Panc1 (cell line): Measurements from ENCODE around the gene P2RY14. TPM values are rescaled to one million over a fixed set of nuclear protein-coding genes. Genes with fewer than 3 reads are reported as not detected.

ENCODE experiments used
- ATAC-seq: fragments of 200-7000 bp; cut with Tn5 transposase; 2 replicates; pipeline ENCODE4 v1.9.1; 2020; ENCODE audit warnings: mild to moderate bottlenecking, moderate library complexity
- BruUV-seq: library from RNA; stranded (reverse); fragments of 400-500 nt; replicated peaks from 2 replicates; lab custom pipeline; 2021; lab: Mats Ljungman, UMichigan
- CTCF ChIA-PET: fragments of 300-600 bp; sonication (Branson Sonifier 250); formaldehyde crosslinking; loops from one replicate; lab custom pipeline; 2022; ENCODE audit warnings: antibody characterized with exemption; lab: Charles Lee
- POLR2A ChIA-PET: fragments of 300-600 bp; sonication (Branson Sonifier 250); formaldehyde crosslinking; loops from one replicate; lab custom pipeline; 2022; ENCODE audit warnings: antibody characterized with exemption; lab: Charles Lee
- DNase-seq: peaks from one replicate; pipeline ENCODE4 v3.0.0-alpha.2; 2010; ENCODE audit warnings: low read depth, low spot score
- H3K27ac ChIP-seq: 2 replicates; pipeline ENCODE4 v1.5.1; 2011; ENCODE audit warnings: mild to moderate bottlenecking, low read length, inconsistent platforms
- H3K27me3 ChIP-seq: fragments of 200-500 bp; sonication (Bioruptor generic); 2 replicates; pipeline ENCODE4 v1.6.0; 2014; ENCODE audit warnings: low read length, inconsistent platforms; ENCODE audit not compliant: control insufficient read depth, insufficient read depth
- H3K36me3 ChIP-seq: fragments of 200-500 bp; sonication (Bioruptor generic); 2 replicates; pipeline ENCODE4 v1.5.1; 2014; ENCODE audit warnings: inconsistent platforms, mild to moderate bottlenecking, low read length, moderate library complexity; ENCODE audit not compliant: control insufficient read depth, insufficient read depth
- H3K4me1 ChIP-seq: 2 replicates; pipeline ENCODE4 v1.5.1; 2011; ENCODE audit warnings: inconsistent platforms, mild to moderate bottlenecking, low read length, moderate library complexity; ENCODE audit not compliant: control insufficient read depth, insufficient read depth
- H3K4me3 ChIP-seq, 2 experiments: 2 replicates each; pipeline ENCODE4 v1.5.1; 2011 to 2012; ENCODE audit warnings: low read depth in 2 of 2, low read length in 2 of 2, mild to moderate bottlenecking in 2 of 2, inconsistent platforms in 1 of 2, moderate library complexity in 1 of 2
- H3K9me3 ChIP-seq: fragments of 200-500 bp; sonication (Bioruptor generic); 2 replicates; pipeline ENCODE4 v1.5.1; 2014; ENCODE audit warnings: low read depth, mild to moderate bottlenecking, inconsistent platforms, low read length, moderate library complexity; ENCODE audit not compliant: control insufficient read depth, insufficient read depth
- CTCF ChIP-seq: fragments of 450-650 bp; IDR thresholded peaks from 2 replicates; pipeline ENCODE4 v1.5.1; 2017; ENCODE audit warnings: mild to moderate bottlenecking
- POLR2AphosphoS5 ChIP-seq: IDR thresholded peaks from 2 replicates; pipeline ENCODE4 v1.6.1; 2012; ENCODE audit warnings: mild to moderate bottlenecking, low read depth, low read length, moderate library complexity
- REST ChIP-seq, 2 experiments: IDR thresholded peaks; 2 replicates each; pipeline ENCODE4 v1.6.1; 2011 to 2012; ENCODE audit warnings: low read depth in 2 of 2, control low read depth in 1 of 2, low read length in 1 of 2, mild to moderate bottlenecking in 1 of 2, moderate library complexity in 1 of 2; ENCODE audit not compliant: insufficient read depth in 1 of 2
- SIN3A ChIP-seq: IDR thresholded peaks from 2 replicates; pipeline ENCODE4 v1.6.1; 2012; ENCODE audit warnings: low read depth, mild to moderate bottlenecking, low read length, moderate library complexity, borderline replicate concordance; ENCODE audit not compliant: insufficient read depth
- TCF7L2 ChIP-seq: IDR thresholded peaks from 2 replicates; pipeline ENCODE4 v1.6.1; 2011; ENCODE audit warnings: mild to moderate bottlenecking, low read depth, low read length, inconsistent platforms
- in situ Hi-C: cut with HindIII; loops from 2 replicates; pipeline ENCODE4 v1.10.0; 2016; ENCODE audit warnings: low sequenced_read_pairs, low pct_unique_long_range_greater_than_20kb
- intact Hi-C: fragments of 100-400 bp; cut with micrococcal nuclease; formaldehyde crosslinking; loops from one replicate; pipeline ENCODE4 v1.10.0; 2022; ENCODE audit not compliant: unreplicated experiment
- total RNA-seq: library from RNA; stranded (reverse); gene quantifications from one replicate; pipeline ENCODE4 v1.2.1, GENCODE V29; 2021; ENCODE audit not compliant: unreplicated experiment

The P2RY14 gene
- total RNA-seq, 1 experiment from 2014 or later, result not detected

GRCh38 chr3:151259664-151260063 lies 18.7 kb downstream of the P2RY14 start:
- no peak for DNase-seq
- CTCF ChIA-PET, result no interaction called here
- no peaks in the 10 kb centered on the region for H3K36me3 ChIP-seq
- H3K27ac ChIP-seq, result no peak overlapping the region
- POLR2A ChIA-PET, result interaction anchor here (0.7 kb wide), 1 partner anchor 1170 kb away, joined by 3 read pairs; no protein-coding TSS in a partner anchor
- H3K4me3 ChIP-seq, result no peak overlapping the region
- BruUV-seq, result no TSS peak
- no peak for TF ChIP-seq REST (IDR thresholded peaks at IDR 0.05; ENCODE audit: insufficient read depth in 1 of 2, low read depth in 2 of 2, low read length in 1 of 2)
- no peak for ATAC-seq
- intact Hi-C loops, result no loop called here
- in situ Hi-C loops, result no loop called here
- no peaks in the 10 kb centered on the region for H3K4me1 ChIP-seq
- H3K27me3 ChIP-seq, result no peaks in the 10 kb centered on the region; the same call in 1 of the 2 replicates
- H3K9me3 ChIP-seq, result no peaks in the 10 kb centered on the region

GRCh38 chr3:151256749-151257148 lies 21.6 kb downstream of the P2RY14 start:
- TF ChIP-seq SIN3A, result no peak
- TF ChIP-seq POLR2AphosphoS5, result no peak
- no peak for TF ChIP-seq CTCF
- no peak for TF ChIP-seq REST (IDR thresholded peaks at IDR 0.05; ENCODE audit: insufficient read depth in 1 of 2, low read depth in 2 of 2, low read length in 1 of 2)
- TF ChIP-seq TCF7L2, result no peak
- ATAC-seq (no peak), DNase-seq (no peak)
- in situ Hi-C loops (no loop called here), intact Hi-C loops (no loop called here)
- no peak overlapping the region for H3K4me3 ChIP-seq
- ChIA-PET CTCF (no interaction called here), POLR2A (no interaction called here)
- H3K4me1 ChIP-seq, result no peaks in the 10 kb centered on the region
- H3K27me3 ChIP-seq, result no peaks in the 10 kb centered on the region; the same call in 1 of the 2 replicates
- no peaks in the 10 kb centered on the region for H3K9me3 ChIP-seq
- no peaks in the 10 kb centered on the region for H3K36me3 ChIP-seq
- no TSS peak for BruUV-seq
- no peak overlapping the region for H3K27ac ChIP-seq
